Measurements from ENCODE around the gene FOS.
"Not testable (repeated sequence)": the region's sequence is repeated elsewhere in the genome, so short reads cannot be mapped to it uniquely, and the experiment has no call there.

Gene FOS

DNA sequence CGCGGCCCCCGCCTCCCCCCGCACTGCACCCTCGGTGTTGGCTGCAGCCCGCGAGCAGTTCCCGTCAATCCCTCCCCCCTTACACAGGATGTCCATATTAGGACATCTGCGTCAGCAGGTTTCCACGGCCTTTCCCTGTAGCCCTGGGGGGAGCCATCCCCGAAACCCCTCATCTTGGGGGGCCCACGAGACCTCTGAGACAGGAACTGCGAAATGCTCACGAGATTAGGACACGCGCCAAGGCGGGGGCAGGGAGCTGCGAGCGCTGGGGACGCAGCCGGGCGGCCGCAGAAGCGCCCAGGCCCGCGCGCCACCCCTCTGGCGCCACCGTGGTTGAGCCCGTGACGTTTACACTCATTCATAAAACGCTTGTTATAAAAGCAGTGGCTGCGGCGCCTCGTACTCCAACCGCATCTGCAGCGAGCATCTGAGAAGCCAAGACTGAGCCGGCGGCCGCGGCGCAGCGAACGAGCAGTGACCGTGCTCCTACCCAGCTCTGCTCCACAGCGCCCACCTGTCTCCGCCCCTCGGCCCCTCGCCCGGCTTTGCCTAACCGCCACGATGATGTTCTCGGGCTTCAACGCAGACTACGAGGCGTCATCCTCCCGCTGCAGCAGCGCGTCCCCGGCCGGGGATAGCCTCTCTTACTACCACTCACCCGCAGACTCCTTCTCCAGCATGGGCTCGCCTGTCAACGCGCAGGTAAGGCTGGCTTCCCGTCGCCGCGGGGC is at the start of gene FOS:
FOS (plus strand) TSS at position 407 of the 731 bp plus-strand sequence; CDS start at position 562, 155 bp downstream.
- DNase-seq = peak; percentile 95

- DNase-seq = no peak
Observed at GRCh38 chr14:75229661-75230139, 48.9 kb upstream of the FOS start.

DNA sequence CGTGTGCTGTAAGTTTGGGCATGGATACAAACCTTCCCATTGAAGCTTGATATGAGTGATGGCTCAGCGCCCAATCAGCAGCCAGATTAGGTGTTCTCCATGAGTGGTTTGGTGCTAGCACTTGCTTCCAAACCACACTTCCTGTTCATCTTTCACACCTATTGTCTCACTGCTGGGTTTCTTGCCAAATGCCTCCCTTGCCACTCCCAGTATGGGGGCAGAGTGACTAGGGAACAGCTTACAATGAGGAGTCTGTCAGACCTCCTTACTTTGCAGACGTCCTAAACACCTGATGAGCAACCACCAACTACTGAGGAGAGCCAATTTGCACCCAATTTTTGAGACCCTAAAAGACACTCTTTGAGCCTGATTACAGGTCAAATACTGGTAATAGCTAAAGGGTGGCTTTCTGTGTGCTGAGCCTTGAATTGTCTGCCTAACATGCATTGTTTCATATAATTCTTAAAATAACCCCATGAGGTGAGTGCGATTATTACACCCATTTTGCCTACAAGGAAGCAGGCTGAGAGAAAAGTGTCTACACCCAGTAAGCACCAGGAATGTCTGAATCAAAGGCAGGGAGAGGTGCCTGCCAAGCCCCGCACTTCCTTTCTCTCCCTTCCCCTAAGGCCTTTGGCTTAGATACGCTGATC is 48.4 kb upstream of the FOS start:
- DNase-seq = no peak

GRCh38 chr14:75231320-75231719 is 47.3 kb upstream of the FOS start:
- no peak for DNase-seq

- no peak for DNase-seq
Observed at GRCh38 chr14:75232191-75232590, 46.4 kb upstream of the FOS start.

GRCh38 chr14:75232597-75232996 is 46.0 kb upstream of the FOS start:
- DNase-seq = no peak

GRCh38 chr14:75234173-75235115 is 44.2 kb upstream of the FOS start:
- DNase-seq = no peak

DNA sequence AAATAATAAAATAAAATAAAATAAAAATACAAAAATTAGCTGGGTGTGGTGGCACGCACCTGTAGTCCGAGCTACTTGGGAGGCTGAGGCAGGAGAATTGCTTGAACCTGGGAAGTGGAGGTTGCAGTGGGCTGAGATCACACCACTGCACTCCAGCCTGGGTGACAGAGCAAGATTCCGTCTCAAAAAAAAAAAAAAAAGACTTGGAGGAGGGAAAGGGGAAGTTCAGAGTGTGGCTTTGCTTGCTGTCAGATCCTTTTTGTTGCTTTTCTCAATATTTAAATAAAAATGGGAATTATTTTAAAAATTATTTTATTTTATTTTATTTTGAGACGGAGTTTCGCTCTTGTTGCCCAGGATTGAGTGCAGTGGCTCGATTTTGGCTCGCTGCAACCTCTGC is 43.4 kb upstream of the FOS start:
- not testable (repeated sequence) for DNase-seq

GRCh38 chr14:75236467-75236866 is 42.2 kb upstream of the FOS start:
- DNase-seq = no peak

DNA sequence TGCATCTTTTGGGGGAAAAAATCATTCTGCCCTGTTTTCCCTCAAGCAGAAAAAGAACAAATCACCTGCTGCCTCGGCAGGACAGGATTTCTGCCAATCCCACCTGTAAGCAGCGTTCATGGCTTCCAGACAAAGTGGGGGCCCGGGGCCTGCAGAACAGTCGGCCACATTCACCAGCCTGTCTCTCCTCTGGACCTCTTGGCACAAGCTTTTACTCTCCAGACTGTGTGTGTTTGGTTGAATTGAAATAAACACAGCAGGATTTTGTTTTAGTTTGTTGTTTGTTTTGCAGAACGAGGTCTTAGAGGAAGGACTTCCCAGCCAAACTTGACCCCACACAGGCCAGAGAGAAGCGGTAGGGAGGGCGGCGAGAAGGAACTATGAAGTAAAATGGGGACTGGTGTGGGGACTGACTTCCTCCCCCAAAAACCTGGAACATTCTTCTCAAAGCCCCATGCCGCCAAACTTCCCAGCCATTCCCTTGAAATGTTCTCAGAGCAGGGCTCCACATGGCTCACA is 41.7 kb upstream of the FOS start:
- peak; percentile 49 for DNase-seq

DNA sequence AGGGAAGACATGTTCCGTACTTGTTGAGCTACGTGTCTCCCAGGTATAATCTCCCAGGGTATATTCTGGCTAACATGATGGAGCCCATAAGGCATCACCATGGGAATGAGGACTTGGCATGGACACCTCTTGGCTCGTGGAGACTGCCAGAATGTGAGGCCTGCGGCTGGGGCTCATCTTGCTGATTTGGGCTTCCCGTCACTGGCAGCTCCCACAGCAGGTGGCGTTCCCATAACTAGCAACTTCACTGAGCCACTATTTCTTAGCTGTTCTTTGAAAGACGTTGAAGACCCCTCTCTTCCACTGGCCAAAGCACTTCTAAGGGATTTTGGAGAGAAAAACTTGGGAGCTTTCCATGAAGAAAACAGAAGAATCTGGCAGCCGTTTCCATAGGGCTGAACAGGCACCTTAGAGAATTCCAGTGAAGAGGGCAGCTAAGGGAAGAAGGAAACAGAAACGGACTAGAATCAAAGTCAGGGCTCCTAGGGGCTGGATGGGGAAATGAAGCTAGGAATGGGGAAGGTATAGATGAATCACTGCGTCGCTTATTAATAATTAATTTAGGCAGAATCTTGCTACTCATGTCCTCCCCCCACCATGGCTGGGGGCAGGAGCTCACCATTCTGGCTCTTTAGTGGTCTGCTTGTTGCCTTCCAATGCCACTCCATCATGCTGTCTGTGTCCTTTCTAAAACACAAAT is 39.7 kb upstream of the FOS start:
- DNase-seq = no peak

DNA sequence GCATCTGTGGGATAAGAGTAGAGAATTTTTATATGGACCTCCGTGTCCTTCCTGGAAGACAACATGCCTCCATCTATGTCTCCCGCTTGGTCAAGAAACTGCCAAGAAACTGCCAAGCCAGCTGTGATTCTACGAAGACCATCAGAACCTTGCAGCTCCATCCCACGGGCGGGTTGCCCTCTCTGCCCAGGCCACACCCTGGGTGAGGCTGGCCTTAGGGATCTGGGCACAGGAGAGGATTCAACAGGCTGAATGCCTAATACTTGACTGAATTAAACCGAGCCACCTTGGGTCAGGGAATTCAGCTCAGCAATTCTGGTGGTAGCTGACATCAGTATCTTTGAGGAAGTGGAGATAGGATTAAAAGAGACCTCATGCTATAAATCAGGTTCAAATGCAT is 37.8 kb upstream of the FOS start:
- DNase-seq = no peak

- peak; percentile 13 for DNase-seq
Observed at GRCh38 chr14:75242546-75243273, 35.9 kb upstream of the FOS start.

GRCh38 chr14:75244121-75244520 is 34.5 kb upstream of the FOS start:
- DNase-seq = no peak

DNA sequence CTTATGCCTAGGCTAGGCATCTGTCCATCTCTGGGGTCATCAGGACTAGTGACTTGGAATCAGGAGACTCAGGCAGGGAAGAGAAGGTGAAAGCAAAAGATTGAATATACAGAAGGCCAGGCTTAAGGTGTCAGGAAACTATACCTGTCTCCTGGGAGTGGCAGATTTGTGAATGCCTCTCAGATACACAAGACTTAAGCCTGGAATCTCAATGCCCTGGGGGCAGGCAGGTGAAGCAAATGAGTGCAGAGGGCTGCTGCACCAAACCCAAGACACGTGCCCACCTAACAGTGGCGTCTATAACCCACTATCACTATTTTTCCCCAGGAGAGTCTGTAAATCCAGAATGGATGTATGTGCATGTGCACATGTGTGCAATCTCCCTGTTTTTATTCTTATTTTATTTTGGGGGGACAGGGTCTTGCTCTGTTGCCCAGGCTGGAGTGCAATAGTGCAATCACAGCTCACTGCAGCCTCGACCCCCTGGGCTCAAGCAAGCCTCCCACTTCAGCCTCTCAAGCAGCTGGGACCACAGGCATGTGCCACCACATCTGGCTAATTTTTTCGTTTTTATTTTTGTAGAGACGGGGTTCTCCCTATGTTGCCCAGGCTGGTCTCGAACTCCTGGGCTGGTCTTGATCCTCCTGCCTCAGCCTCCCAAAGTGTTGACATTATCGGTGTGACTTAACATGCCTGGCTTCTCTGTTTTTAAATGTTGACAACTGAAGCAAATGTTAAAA is 31.9 kb upstream of the FOS start:
- DNase-seq = no peak

DNA sequence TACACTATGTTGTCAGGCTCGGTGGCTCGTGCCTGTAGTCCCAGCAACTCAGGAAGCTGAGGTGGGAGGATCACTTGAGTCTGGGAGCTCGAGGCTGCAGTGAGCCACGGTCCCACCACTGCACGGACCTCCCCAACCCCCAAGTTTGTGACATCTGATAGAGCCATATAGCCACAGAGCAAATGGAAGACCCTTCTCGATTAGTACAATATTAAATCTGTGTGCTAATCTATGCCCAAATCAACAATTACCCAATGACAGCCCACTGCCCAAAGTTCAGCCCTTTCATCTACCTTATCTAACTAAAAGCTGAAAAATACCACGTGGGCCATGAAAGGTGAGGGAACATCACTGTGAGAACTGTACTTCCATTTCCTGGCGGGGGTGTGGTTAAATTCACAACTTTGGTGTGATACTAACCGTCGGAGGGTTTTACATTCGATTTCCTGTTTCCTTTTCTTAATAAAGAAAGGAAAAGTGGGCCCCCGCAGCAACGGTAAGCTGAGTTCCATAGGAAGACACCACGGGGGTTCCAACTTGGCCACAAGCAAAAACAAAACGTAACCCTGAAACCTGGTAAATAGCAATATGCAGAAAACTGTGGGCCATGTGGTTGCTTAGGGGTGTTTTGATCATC is 31.2 kb upstream of the FOS start:
- no peak for DNase-seq

DNA sequence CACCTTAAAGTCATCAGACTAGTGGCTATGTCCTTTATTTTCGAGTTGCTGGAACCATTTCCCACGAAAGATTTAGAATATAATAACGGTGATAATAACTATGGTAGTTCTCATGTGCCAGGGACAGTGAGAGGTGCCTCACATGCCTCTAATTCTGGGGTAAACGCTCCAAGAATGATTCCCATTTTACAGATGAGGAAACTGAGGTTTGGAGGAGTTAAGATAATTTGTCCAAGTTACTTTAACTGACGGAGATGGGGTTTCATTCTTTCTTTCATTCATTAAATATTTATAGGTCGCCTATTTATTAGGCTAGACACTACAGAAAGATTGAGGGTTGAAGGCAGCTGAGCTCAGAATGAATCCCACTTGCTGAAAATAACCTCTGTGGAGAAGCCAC is 30.7 kb upstream of the FOS start:
- DNase-seq = no peak

DNA sequence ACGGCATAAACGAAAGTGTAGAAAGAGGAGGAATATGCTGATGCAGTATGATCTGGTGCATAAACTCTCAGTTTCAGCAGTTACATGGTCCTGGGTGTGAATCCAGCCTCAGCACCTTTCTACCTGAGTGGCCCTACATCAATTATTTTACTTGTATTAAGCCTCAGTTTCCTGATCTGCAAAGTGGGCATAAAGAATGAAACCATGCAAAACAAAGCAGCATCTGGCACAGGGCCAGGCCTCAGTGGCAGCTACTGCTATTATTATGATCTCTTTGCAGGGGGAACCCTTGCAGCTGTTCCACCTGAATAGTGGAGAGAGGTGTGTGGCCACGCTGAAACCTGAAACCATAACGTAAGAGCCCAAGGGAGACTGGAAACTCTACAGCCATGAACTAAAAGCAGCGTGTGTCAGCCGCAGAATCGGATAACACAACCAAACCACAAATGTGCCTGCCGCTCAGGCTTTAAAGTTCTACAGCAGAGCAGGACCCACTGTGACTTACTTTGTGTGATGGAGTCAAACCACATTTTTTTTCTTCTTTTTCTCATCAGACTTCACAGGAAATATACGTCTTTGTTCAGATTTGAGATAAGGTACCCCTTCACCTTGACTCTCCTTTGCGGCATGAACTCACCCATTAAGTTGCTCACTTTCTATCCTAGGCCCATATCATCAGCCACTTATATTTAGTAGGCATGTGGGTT is 29.2 kb upstream of the FOS start:
- DNase-seq = no peak

GRCh38 chr14:75249958-75250336 is 28.7 kb upstream of the FOS start:
- DNase-seq = no peak

DNA sequence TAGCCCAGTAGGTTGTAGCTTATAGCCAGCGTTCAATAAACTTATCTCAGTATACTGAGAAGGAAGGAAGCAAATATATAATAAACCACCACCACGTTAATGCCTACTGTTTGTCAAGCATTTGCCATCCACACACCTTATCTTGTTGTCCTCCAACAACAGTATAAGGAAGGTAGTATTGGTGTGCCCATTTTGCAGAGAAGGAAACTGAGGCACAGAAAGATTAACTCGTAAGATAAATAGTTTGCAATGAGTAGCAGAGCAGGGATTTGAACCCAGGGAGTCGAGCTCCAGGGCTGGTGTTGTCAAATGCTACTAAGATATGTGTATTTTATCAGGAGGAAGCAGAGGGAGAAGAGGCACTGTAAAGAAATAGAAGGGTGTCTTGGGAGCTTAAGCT is 27.8 kb upstream of the FOS start:
- no peak for DNase-seq

Data from NCI-H2227 treated with DMSO at 0.1 percent for 48 hours (cell line).